Liver (tissue), 9 donors: Measurements from ENCODE around the gene CCR7. TPM values are rescaled to one million over a fixed set of nuclear protein-coding genes. Genes with fewer than 3 reads are reported as not detected.

Experiments
- DNase-seq: peaks from one replicate; pipeline ENCODE4 v3.0.0-alpha.2; 2017; ENCODE audit warnings: low spot score
- H3K27ac ChIP-seq, 2 donors: one replicate each; pipeline ENCODE4 v1.7.0; 2013; ENCODE audit warnings: inconsistent platforms in 2 of 2, low read length in 2 of 2, control low read depth in 1 of 2, low read depth in 1 of 2, mild to moderate bottlenecking in 1 of 2
- H3K27me3 ChIP-seq, 4 donors: one replicate each; pipeline versions ENCODE4 v1.6.1 to v1.7.0; 2013; ENCODE audit warnings: low read length in 3 of 4, inconsistent platforms in 1 of 4, mild to moderate bottlenecking in 1 of 4, moderate library complexity in 1 of 4; ENCODE audit not compliant: control insufficient read depth in 4 of 4, insufficient read depth in 4 of 4
- H3K36me3 ChIP-seq, 4 donors: one replicate each; pipeline versions ENCODE4 v1.6.1 to v1.7.0; 2013; ENCODE audit warnings: low read length in 3 of 4, mild to moderate bottlenecking in 3 of 4, low read depth in 1 of 4, moderate library complexity in 1 of 4; ENCODE audit not compliant: control insufficient read depth in 4 of 4, insufficient read depth in 3 of 4
- H3K4me1 ChIP-seq, 4 donors: one replicate each; pipeline versions ENCODE4 v1.6.1 to v1.7.0; 2013; ENCODE audit warnings: low read length in 3 of 4, mild to moderate bottlenecking in 3 of 4, moderate library complexity in 1 of 4; ENCODE audit not compliant: control insufficient read depth in 4 of 4, insufficient read depth in 4 of 4
- H3K4me3 ChIP-seq, 3 donors: one replicate each; pipeline versions ENCODE4 v1.6.1 to v1.7.0; 2013; ENCODE audit warnings: low read length in 3 of 3, control low read depth in 1 of 3, low read depth in 1 of 3, mild to moderate bottlenecking in 1 of 3
- H3K9ac ChIP-seq, 2 donors: one replicate each; pipeline ENCODE4 v1.7.0; 2013; ENCODE audit warnings: low read length in 2 of 2, mild to moderate bottlenecking in 2 of 2, moderate library complexity in 2 of 2, control low read depth in 1 of 2, low read depth in 1 of 2
- H3K9me3 ChIP-seq, 4 donors: one replicate each; pipeline versions ENCODE4 v1.6.1 to v1.7.0; 2013; ENCODE audit warnings: low read length in 3 of 4; ENCODE audit not compliant: control insufficient read depth in 4 of 4
- CTCF ChIP-seq: fragments of 150-350 bp; IDR thresholded peaks from 2 replicates; pipeline ENCODE4 v1.5.1; 2017; ENCODE audit warnings: improper control_type of control experiment, low read depth, low read length; ENCODE audit not compliant: missing input control
- EGR1 ChIP-seq, 2 donors: IDR thresholded peaks; 2 replicates each; pipeline ENCODE4 v1.6.1; 2016 to 2018; ENCODE audit warnings: antibody characterized with exemption in 2 of 2, low read depth in 2 of 2
- FOXA1 ChIP-seq: IDR thresholded peaks from 2 replicates; pipeline ENCODE4 v1.6.1; 2016; ENCODE audit warnings: antibody characterized with exemption
- FOXA2 ChIP-seq: IDR thresholded peaks from 2 replicates; pipeline ENCODE4 v1.6.1; 2016; ENCODE audit warnings: antibody characterized with exemption
- GABPA ChIP-seq, 2 donors: IDR thresholded peaks in 1 of 2; conservative IDR thresholded peaks in 1 of 2; 2 replicates each; pipeline ENCODE4 v1.6.1; 2016; ENCODE audit warnings: antibody characterized with exemption in 2 of 2, mild to moderate bottlenecking in 1 of 2, moderate library complexity in 1 of 2
- HNF4A ChIP-seq, 2 donors: conservative IDR thresholded peaks; 2 replicates each; pipeline ENCODE4 v1.6.1; 2016; ENCODE audit warnings: antibody characterized with exemption in 2 of 2, mild to moderate bottlenecking in 2 of 2
- HNF4G ChIP-seq: IDR thresholded peaks from 2 replicates; pipeline ENCODE4 v1.6.1; 2016; ENCODE audit warnings: antibody characterized with exemption
- JUND ChIP-seq, 2 donors: IDR thresholded peaks; 2 replicates each; pipeline ENCODE4 v1.6.1; 2016; ENCODE audit warnings: antibody characterized with exemption in 2 of 2
- MAX ChIP-seq: IDR thresholded peaks from 2 replicates; pipeline ENCODE4 v1.6.1; 2016; ENCODE audit warnings: antibody characterized with exemption
- NR2F2 ChIP-seq: IDR thresholded peaks from 2 replicates; pipeline ENCODE4 v1.6.1; 2016; ENCODE audit warnings: antibody characterized with exemption
- RAD21 ChIP-seq, 2 donors: IDR thresholded peaks; 2 replicates each; pipeline ENCODE4 v1.6.1; 2016; ENCODE audit warnings: antibody characterized with exemption in 2 of 2, mild to moderate bottlenecking in 2 of 2
- RXRA ChIP-seq, 2 donors: IDR thresholded peaks; 2 replicates each; pipeline ENCODE4 v1.6.1; 2017 to 2018; ENCODE audit warnings: antibody characterized with exemption in 2 of 2, mild to moderate bottlenecking in 1 of 2
- SP1 ChIP-seq: IDR thresholded peaks from 2 replicates; pipeline ENCODE4 v1.6.1; 2018; ENCODE audit warnings: antibody characterized with exemption, mild to moderate bottlenecking
- TAF1 ChIP-seq: conservative IDR thresholded peaks from 2 replicates; pipeline ENCODE4 v1.6.1; 2016; ENCODE audit warnings: antibody characterized with exemption, mild to moderate bottlenecking
- YY1 ChIP-seq: IDR thresholded peaks from 2 replicates; pipeline ENCODE4 v1.6.1; 2016; ENCODE audit warnings: antibody characterized with exemption, mild to moderate bottlenecking
- WGBS: extraction: QIAGEN DNeasy Blood & Tissue Kit; methylation state at CpG from one replicate; pipeline ENCODE4 v1.1.7; 2013; 5-methylcytosine and 5-hydroxymethylcytosine counted together
- polyA plus RNA-seq, 2 donors: library from polyadenylated mRNA; stranded (reverse) in 1 of 2; unstranded in 1 of 2; fragments of 200-250 nt in 1 of 2; fragments of >200 nt in 1 of 2; fragmentation: Nextera tagmentation in 1 of 2; extraction: Ambion mirVana in 1 of 2; gene quantifications; one replicate each; pipeline versions ENCODE4 v1.2.1 to v1.2.3, GENCODE V29; 2013 to 2015
- total RNA-seq, 2 donors: library from RNA; depleted of rRNA; stranded (reverse); fragments of >200 nt; gene quantifications; one replicate each; pipeline ENCODE4 v1.2.3, GENCODE V29; 2014
- TF ChIP-seq, protein P1 (sequence below): IDR thresholded peaks from 2 replicates; pipeline ENCODE4 v1.6.1; 2016; ENCODE audit warnings: antibody characterized with exemption
- TF ChIP-seq, protein P2 (sequence below): IDR thresholded peaks from 2 replicates; pipeline ENCODE4 v1.6.1; 2016; ENCODE audit warnings: antibody characterized with exemption, mild to moderate bottlenecking
- TF ChIP-seq, protein P3 (sequence below): IDR thresholded peaks from 2 replicates; pipeline ENCODE4 v1.6.1; 2016; ENCODE audit warnings: antibody characterized with exemption
- donor health status: healthy.
- donor health status: healthy.
- donor health status: healthy.
- donor health status: healthy.
- donor health status: healthy.

Gene CCR7
- total and polyA plus RNA-seq, 4 donors: 0.08 to 0.89 (median 0.28) TPM

DNA sequence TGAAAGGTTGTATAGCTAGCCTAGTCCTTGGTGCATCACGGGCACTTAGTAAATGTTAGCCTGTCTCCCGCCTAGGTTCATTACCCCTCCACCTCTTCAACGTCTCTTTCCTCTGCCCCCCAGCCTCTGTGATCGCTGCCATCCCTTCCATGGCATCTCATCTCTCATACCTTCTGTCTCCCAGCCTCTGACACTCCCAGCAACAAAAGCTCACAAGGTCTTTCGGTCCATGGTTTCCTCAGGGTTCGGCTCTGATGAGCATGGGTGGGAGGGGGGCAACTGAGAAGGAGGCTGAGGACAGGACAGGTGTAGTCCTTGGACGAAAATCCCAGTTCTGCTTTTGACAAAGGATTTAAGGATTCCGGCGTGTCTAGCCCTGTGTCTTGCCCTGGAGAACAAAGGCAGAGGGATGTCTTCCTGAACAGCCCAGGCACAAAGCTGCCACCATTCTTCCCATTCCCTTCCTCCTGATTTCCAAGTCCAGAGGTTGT is 16.7 kb downstream of the CCR7 start:
- H3K4me1 ChIP-seq: peaks cover 28 to 62% (median 45%) of the 10 kb centered on the region in 4 donors

More for the DNA sequence above, 16.7 kb downstream of the CCR7 start:
- no peak for TF ChIP-seq FOXA2
- TF ChIP-seq GABPA (IDR thresholded peaks at IDR 0.05 in 1 of 2, conservative IDR thresholded peaks at IDR 0.05 in 1 of 2): no peak
- no peak for TF ChIP-seq RXRA (IDR thresholded peaks at IDR 0.05)
- TF ChIP-seq MAX: no peak
- no peak for TF ChIP-seq CTCF
- no peak for TF ChIP-seq RAD21 (IDR thresholded peaks at IDR 0.05)
- no peak for TF ChIP-seq YY1
- TF ChIP-seq EGR1 (IDR thresholded peaks at IDR 0.05; ENCODE audit: low read depth in 2 of 2): no peak
- no peak for TF ChIP-seq HNF4A (conservative IDR thresholded peaks at IDR 0.05)
- no peak for TF ChIP-seq NR2F2
- no peak for TF ChIP-seq JUND (IDR thresholded peaks at IDR 0.05)
- TF ChIP-seq TAF1: no peak
- TF ChIP-seq, protein P1, sequence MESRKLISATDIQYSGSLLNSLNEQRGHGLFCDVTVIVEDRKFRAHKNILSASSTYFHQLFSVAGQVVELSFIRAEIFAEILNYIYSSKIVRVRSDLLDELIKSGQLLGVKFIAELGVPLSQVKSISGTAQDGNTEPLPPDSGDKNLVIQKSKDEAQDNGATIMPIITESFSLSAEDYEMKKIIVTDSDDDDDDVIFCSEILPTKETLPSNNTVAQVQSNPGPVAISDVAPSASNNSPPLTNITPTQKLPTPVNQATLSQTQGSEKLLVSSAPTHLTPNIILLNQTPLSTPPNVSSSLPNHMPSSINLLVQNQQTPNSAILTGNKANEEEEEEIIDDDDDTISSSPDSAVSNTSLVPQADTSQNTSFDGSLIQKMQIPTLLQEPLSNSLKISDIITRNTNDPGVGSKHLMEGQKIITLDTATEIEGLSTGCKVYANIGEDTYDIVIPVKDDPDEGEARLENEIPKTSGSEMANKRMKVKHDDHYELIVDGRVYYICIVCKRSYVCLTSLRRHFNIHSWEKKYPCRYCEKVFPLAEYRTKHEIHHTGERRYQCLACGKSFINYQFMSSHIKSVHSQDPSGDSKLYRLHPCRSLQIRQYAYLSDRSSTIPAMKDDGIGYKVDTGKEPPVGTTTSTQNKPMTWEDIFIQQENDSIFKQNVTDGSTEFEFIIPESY: no peak
- no peak for TF ChIP-seq HNF4G
- no peak for TF ChIP-seq SP1
- TF ChIP-seq, protein P2, sequence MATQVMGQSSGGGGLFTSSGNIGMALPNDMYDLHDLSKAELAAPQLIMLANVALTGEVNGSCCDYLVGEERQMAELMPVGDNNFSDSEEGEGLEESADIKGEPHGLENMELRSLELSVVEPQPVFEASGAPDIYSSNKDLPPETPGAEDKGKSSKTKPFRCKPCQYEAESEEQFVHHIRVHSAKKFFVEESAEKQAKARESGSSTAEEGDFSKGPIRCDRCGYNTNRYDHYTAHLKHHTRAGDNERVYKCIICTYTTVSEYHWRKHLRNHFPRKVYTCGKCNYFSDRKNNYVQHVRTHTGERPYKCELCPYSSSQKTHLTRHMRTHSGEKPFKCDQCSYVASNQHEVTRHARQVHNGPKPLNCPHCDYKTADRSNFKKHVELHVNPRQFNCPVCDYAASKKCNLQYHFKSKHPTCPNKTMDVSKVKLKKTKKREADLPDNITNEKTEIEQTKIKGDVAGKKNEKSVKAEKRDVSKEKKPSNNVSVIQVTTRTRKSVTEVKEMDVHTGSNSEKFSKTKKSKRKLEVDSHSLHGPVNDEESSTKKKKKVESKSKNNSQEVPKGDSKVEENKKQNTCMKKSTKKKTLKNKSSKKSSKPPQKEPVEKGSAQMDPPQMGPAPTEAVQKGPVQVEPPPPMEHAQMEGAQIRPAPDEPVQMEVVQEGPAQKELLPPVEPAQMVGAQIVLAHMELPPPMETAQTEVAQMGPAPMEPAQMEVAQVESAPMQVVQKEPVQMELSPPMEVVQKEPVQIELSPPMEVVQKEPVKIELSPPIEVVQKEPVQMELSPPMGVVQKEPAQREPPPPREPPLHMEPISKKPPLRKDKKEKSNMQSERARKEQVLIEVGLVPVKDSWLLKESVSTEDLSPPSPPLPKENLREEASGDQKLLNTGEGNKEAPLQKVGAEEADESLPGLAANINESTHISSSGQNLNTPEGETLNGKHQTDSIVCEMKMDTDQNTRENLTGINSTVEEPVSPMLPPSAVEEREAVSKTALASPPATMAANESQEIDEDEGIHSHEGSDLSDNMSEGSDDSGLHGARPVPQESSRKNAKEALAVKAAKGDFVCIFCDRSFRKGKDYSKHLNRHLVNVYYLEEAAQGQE: no peak
- TF ChIP-seq, protein P3, sequence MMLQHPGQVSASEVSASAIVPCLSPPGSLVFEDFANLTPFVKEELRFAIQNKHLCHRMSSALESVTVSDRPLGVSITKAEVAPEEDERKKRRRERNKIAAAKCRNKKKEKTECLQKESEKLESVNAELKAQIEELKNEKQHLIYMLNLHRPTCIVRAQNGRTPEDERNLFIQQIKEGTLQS: no peak
- TF ChIP-seq FOXA1: no peak
- Histone ChIP-seq H3K36me3 (no peaks in the 10 kb centered on the region), H3K4me3 (peak overlapping the region in 1 of 3 donors; percentile 11), H3K27ac (peak overlapping the region; percentile 90 to 94), H3K9ac (peak overlapping the region; percentile 3 to 46), H3K27me3 (no peaks in the 10 kb centered on the region), H3K9me3 (no peaks in the 10 kb centered on the region)
- 78% methylated on average over 9 of the region's 9 CpGs for WGBS
- no peak for DNase-seq
